Suprapubic skin (tissue), 4 donors: Measurements from ENCODE around the gene ROS1. TPM values are rescaled to one million over a fixed set of nuclear protein-coding genes. Genes with fewer than 3 reads are reported as not detected.

Experiments used
- DNase-seq, 2 donors: peaks; one replicate each; pipeline ENCODE4 v3.0.0-alpha.2; 2019; ENCODE audit warnings: low spot score in 2 of 2
- H3K27ac ChIP-seq: fragments of 200-600 bp; sonication (generic); one replicate; pipeline ENCODE4 v1.5.1; 2019
- H3K27me3 ChIP-seq: fragments of 200-600 bp; sonication (generic); one replicate; pipeline ENCODE4 v1.5.1; 2019
- H3K36me3 ChIP-seq: fragments of 200-600 bp; sonication (generic); one replicate; pipeline ENCODE4 v1.5.1; 2019
- H3K4me1 ChIP-seq: fragments of 200-600 bp; sonication (generic); one replicate; pipeline ENCODE4 v1.5.1; 2019
- H3K4me3 ChIP-seq: fragments of 200-600 bp; sonication (generic); one replicate; pipeline ENCODE4 v1.5.1; 2019; ENCODE audit warnings: mild to moderate bottlenecking
- H3K9me3 ChIP-seq: fragments of 200-600 bp; sonication (generic); one replicate; pipeline ENCODE4 v1.5.1; 2019
- CTCF ChIP-seq, 2 donors: fragments of 200-600 bp in 1 of 2; fragments of 450-650 bp in 1 of 2; sonication (generic) in 1 of 2; IDR thresholded peaks; one replicate each; pipeline ENCODE4 v1.5.1; 2016 to 2019; ENCODE audit warnings: antibody characterized with exemption in 2 of 2, mild to moderate bottlenecking in 1 of 2, moderate library complexity in 1 of 2
- EP300 ChIP-seq: sonication (generic); formaldehyde crosslinking; IDR thresholded peaks from one replicate; pipeline ENCODE4 v1.6.1; 2017; ENCODE audit warnings: antibody characterized with exemption
- POLR2A ChIP-seq, 2 donors: fragments of 450-650 bp; IDR thresholded peaks; one replicate each; pipeline ENCODE4 v1.6.1; 2017; ENCODE audit warnings: antibody characterized with exemption in 2 of 2, mild to moderate bottlenecking in 2 of 2, moderate library complexity in 2 of 2
- POLR2AphosphoS5 ChIP-seq, 3 donors: sonication (generic); formaldehyde crosslinking; IDR thresholded peaks; one replicate each; pipeline ENCODE4 v1.6.1; 2017; ENCODE audit warnings: antibody characterized with exemption in 3 of 3
- WGBS: methylation state at CpG from one replicate; pipeline ENCODE4 v1.1.5; 2018; 5-methylcytosine and 5-hydroxymethylcytosine counted together
- total RNA-seq, 4 donors: library from RNA; depleted of rRNA; stranded (reverse); fragments of >200 nt; gene quantifications; one replicate each; pipeline ENCODE4 v1.1.0, GENCODE V29; 2016

ROS1 gene
- total RNA-seq, 4 donors from 2014 or later, result 0.49 to 2.8 (median 0.69) TPM

- H3K27me3 ChIP-seq, result no peaks in the 10 kb centered on the region
- WGBS, result 47% methylated on average over 2 of the region's 2 CpGs
- H3K36me3 ChIP-seq, result no peaks in the 10 kb centered on the region
- H3K27ac ChIP-seq, result no peak overlapping the region
- no peak for DNase-seq
- TF ChIP-seq CTCF (IDR thresholded peaks at IDR 0.05) (no peak), POLR2A (IDR thresholded peaks at IDR 0.05) (no peak), POLR2AphosphoS5 (IDR thresholded peaks at IDR 0.05) (no peak), EP300 (no peak)
- H3K9me3 ChIP-seq, result no peaks in the 10 kb centered on the region
- no peak overlapping the region for H3K4me3 ChIP-seq
- H3K4me1 ChIP-seq, result no peaks in the 10 kb centered on the region
These were observed 23.9 kb downstream of the ROS1 start for GRCh38 chr6:117401799-117402198.

GRCh38 chr6:117399924-117400323 lies 25.8 kb downstream of the ROS1 start:
- Histone ChIP-seq H3K9me3 (no peaks in the 10 kb centered on the region), H3K36me3 (no peaks in the 10 kb centered on the region), H3K27me3 (no peaks in the 10 kb centered on the region), H3K4me3 (no peak overlapping the region), H3K27ac (no peak overlapping the region), H3K4me1 (no peaks in the 10 kb centered on the region)
- DNase-seq, result no peak
- TF ChIP-seq POLR2A (IDR thresholded peaks at IDR 0.05) (no peak), EP300 (no peak), CTCF (IDR thresholded peaks at IDR 0.05) (no peak), POLR2AphosphoS5 (IDR thresholded peaks at IDR 0.05) (no peak)
- WGBS, result 0% methylated on average over 1 of the region's 1 CpG

- Histone ChIP-seq H3K27ac (no peak overlapping the region), H3K4me3 (no peak overlapping the region), H3K9me3 (no peaks in the 10 kb centered on the region), H3K4me1 (no peaks in the 10 kb centered on the region), H3K36me3 (no peaks in the 10 kb centered on the region), H3K27me3 (no peaks in the 10 kb centered on the region)
- 87% methylated on average over 5 of the region's 5 CpGs for WGBS
- TF ChIP-seq EP300 (no peak), POLR2A (IDR thresholded peaks at IDR 0.05) (no peak), CTCF (IDR thresholded peaks at IDR 0.05) (no peak), POLR2AphosphoS5 (IDR thresholded peaks at IDR 0.05) (no peak)
- DNase-seq, result no peak
These were observed 26.6 kb downstream of the ROS1 start for GRCh38 chr6:117399126-117399525.

- no peaks in the 10 kb centered on the region for H3K36me3 ChIP-seq
- no peak for TF ChIP-seq POLR2A (IDR thresholded peaks at IDR 0.05)
- TF ChIP-seq POLR2AphosphoS5 (IDR thresholded peaks at IDR 0.05), result no peak
- TF ChIP-seq CTCF (IDR thresholded peaks at IDR 0.05), result no peak
- no peak for TF ChIP-seq EP300
- no peaks in the 10 kb centered on the region for H3K27me3 ChIP-seq
- no peak for DNase-seq
- H3K4me1 ChIP-seq, result no peaks in the 10 kb centered on the region
- no peak overlapping the region for H3K4me3 ChIP-seq
- no peaks in the 10 kb centered on the region for H3K9me3 ChIP-seq
- WGBS, result 57% methylated on average over 3 of the region's 3 CpGs
- no peak overlapping the region for H3K27ac ChIP-seq
These were observed 28.1 kb downstream of the ROS1 start for GRCh38 chr6:117397536-117398227.

GRCh38 chr6:117396228-117396627 lies 29.5 kb downstream of the ROS1 start:
- Histone ChIP-seq H3K4me1 (no peaks in the 10 kb centered on the region), H3K9me3 (no peaks in the 10 kb centered on the region), H3K4me3 (no peak overlapping the region), H3K27ac (no peak overlapping the region), H3K36me3 (no peaks in the 10 kb centered on the region), H3K27me3 (no peaks in the 10 kb centered on the region)
- TF ChIP-seq POLR2A (IDR thresholded peaks at IDR 0.05) (no peak), EP300 (no peak), CTCF (IDR thresholded peaks at IDR 0.05) (no peak), POLR2AphosphoS5 (IDR thresholded peaks at IDR 0.05) (no peak)
- no peak for DNase-seq
- 23% methylated on average over 4 of the region's 4 CpGs for WGBS
